22Rv1 (cell line): Measurements from ENCODE around the gene CLCN2.

Source experiments
- ZFX ChIP-seq: fragments of 450-650 bp; IDR thresholded peaks from 2 replicates; pipeline ENCODE4 v1.6.1; 2017; ENCODE audit warnings: antibody characterized with exemption, borderline replicate concordance
- TF ChIP-seq, protein P1 (sequence below): fragments of 450-650 bp; IDR thresholded peaks from 2 replicates; pipeline ENCODE4 v1.5.1; 2017; ENCODE audit warnings: mild to moderate bottlenecking

DNA sequence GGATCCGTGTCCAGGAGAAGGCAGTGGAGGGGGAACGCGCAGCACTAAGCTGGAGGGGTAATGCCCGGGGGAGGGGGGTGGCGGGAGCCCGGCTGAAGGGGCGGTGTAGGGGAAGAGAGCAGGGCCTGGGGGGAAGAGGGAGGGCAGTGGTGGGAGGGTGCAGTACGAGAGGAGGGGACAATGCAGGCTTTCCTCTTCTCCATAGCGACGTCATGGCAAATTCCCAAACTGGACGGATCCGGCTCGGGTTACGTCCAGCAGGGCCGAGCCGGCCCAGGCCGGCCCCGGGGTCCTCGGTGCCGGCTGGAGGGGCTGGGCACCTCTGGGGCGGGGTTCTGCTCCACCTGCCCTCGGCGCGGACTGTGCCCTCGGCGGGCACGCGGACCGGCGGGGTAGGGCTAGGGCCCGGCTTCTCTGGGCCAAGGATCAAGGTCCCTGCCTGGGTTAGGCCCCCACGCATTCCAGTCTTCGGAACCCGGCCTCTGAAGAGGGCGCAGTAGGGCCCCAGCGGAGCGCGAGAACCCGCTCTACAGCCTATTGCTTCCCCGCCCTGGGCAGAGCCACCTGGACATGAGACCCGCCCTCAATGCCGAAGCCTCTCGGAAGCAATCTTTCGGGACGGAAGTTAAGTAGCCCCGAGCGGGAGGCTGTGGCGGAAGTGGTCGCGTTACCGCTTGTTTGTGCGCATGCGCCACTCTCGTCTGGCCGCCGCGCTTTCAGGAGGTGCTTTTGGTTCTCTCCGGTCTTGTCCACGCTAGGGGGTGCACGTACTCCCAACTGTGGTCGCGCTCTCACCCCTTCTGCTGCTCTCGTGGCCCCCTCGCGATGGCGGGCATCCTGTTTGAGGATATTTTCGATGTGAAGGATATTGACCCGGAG is 1.5 kb upstream of the CLCN2 start:
- TF ChIP-seq, protein P1, sequence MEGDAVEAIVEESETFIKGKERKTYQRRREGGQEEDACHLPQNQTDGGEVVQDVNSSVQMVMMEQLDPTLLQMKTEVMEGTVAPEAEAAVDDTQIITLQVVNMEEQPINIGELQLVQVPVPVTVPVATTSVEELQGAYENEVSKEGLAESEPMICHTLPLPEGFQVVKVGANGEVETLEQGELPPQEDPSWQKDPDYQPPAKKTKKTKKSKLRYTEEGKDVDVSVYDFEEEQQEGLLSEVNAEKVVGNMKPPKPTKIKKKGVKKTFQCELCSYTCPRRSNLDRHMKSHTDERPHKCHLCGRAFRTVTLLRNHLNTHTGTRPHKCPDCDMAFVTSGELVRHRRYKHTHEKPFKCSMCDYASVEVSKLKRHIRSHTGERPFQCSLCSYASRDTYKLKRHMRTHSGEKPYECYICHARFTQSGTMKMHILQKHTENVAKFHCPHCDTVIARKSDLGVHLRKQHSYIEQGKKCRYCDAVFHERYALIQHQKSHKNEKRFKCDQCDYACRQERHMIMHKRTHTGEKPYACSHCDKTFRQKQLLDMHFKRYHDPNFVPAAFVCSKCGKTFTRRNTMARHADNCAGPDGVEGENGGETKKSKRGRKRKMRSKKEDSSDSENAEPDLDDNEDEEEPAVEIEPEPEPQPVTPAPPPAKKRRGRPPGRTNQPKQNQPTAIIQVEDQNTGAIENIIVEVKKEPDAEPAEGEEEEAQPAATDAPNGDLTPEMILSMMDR: peak; percentile 70
- no peak for TF ChIP-seq ZFX
